ENCODE measurements around the gene TPD52L1.

Gene TPD52L1

GRCh38 chr6:125213939-125214338 is 60.4 kb downstream of the TPD52L1 start:
- no peak for DNase-seq

- no peak for DNase-seq
These were observed 61.8 kb downstream of the TPD52L1 start for GRCh38 chr6:125215252-125215819.

GRCh38 chr6:125216015-125216414 is 62.4 kb downstream of the TPD52L1 start:
- DNase-seq: no peak

- no peak for DNase-seq
These were observed 63.8 kb downstream of the TPD52L1 start for GRCh38 chr6:125217369-125217768.

- DNase-seq: no peak
These were observed 64.4 kb downstream of the TPD52L1 start for GRCh38 chr6:125217992-125218391.

GRCh38 chr6:125219361-125219895 is 65.9 kb downstream of the TPD52L1 start:
- DNase-seq: no peak

GRCh38 chr6:125220712-125221111 is 67.1 kb downstream of the TPD52L1 start:
- DNase-seq: no peak

- no peak for DNase-seq
These were observed 69.2 kb downstream of the TPD52L1 start for GRCh38 chr6:125222531-125223455.

GRCh38 chr6:125224231-125224861 is 70.8 kb downstream of the TPD52L1 start:
- DNase-seq: no peak

GRCh38 chr6:125227244-125227643 is 73.7 kb downstream of the TPD52L1 start:
- DNase-seq: no peak

- DNase-seq: no peak
These were observed 75.5 kb downstream of the TPD52L1 start for GRCh38 chr6:125228981-125229479.

- no peak for DNase-seq
These were observed 77.1 kb downstream of the TPD52L1 start for GRCh38 chr6:125230674-125231073.

- no peak for DNase-seq
These were observed 77.6 kb downstream of the TPD52L1 start for GRCh38 chr6:125231133-125231532.

- DNase-seq: no peak
These were observed 78.2 kb downstream of the TPD52L1 start for GRCh38 chr6:125231574-125232343.

- DNase-seq: no peak
These were observed 78.9 kb downstream of the TPD52L1 start for GRCh38 chr6:125232466-125232865.

GRCh38 chr6:125233202-125233601 is 79.6 kb downstream of the TPD52L1 start:
- DNase-seq: no peak

- no peak for DNase-seq
These were observed 83.2 kb downstream of the TPD52L1 start for GRCh38 chr6:125236536-125237327.

GRCh38 chr6:125237764-125238163 is 84.2 kb downstream of the TPD52L1 start:
- DNase-seq: no peak

GRCh38 chr6:125245109-125245508 is 91.5 kb downstream of the TPD52L1 start:
- DNase-seq: no peak

GRCh38 chr6:125245523-125246264 is 92.1 kb downstream of the TPD52L1 start:
- DNase-seq: no peak

- DNase-seq: no peak
These were observed 93.0 kb downstream of the TPD52L1 start for GRCh38 chr6:125246566-125246965.
